Ovary (tissue), 9 donors: ENCODE results near the gene SLC13A5. TPM values are rescaled to one million over a fixed set of nuclear protein-coding genes. Genes with fewer than 3 reads are reported as not detected.

Experiments
- microRNA-seq, 3 donors: library from miRNA; unstranded; fragments of <30 nt; microRNA quantifications; one replicate each; pipeline versions ENCODE4 to v1.2.0, GENCODE V29; 2019 to 2020
- polyA plus RNA-seq, 2 donors: library from polyadenylated mRNA; stranded (reverse); fragments of 200-250 nt in 1 of 2; fragments of 350-450 nt in 1 of 2; fragmentation: Illumina TruSeq in 1 of 2; extraction: RNeasy Lipid Tissue Mini Kit (QIAGEN cat#74804) in 1 of 2; gene quantifications; one replicate each; pipeline ENCODE4 v1.2.3, GENCODE V29; 2013 to 2014
- small RNA-seq: library from RNA; depleted of rRNA; stranded (forward); fragments of <200 nt; gene quantifications from one replicate; pipeline ENCODE3, GENCODE V24; 2016
- total RNA-seq, 7 donors: library from RNA; depleted of rRNA in 2 of 7; stranded (reverse); fragments of >200 nt in 2 of 7; fragmentation: NEBNext Ultra II Directional in 3 of 7; extraction: Animal tissue kit (Norgen Biotek cat#: 25700) in 3 of 7; gene quantifications; one replicate each; pipeline versions ENCODE4 v1.1.0 to v1.2.4, GENCODE V29; 2016 to 2023
- donor health status: DM: no; HTN: no; CAD: no; lungs with moderate emphysema.
- donor health status: DM: no; HTN: no; CAD: no.
- donor health status: Bipolar disorder and iron deficiency.
- donor health status: DM: yes; HTN: yes; CAD: no.
- donor health status: DM: no; HTN: no; CAD: no.
- donor health status: DM: yes; HTN: yes; CAD: no.

Gene SLC13A5
- total and polyA plus RNA-seq, 9 donors, result 0.45 to 2.6 (median 1.4) TPM

Small RNAs within 50 kb of the gene (microRNA-seq; reads per million reads assigned to microRNA genes)
- gene MIR4520-1, result 0 reads per million in 3 donors
- gene MIR4520-2, result 0 reads per million in 3 donors

Small RNAs within 50 kb of the gene (small RNA-seq; reads per million reads assigned to genes)
- gene AC004706.2 (not detected), gene MIR4520-1 (not detected)

Other genes with a start within 250 kb of the SLC13A5 start
- 10 to 100 TPM; 10.0 to 68.7 (median 30.3) TPM for gene PITPNM3, start 156.8 kb downstream of the SLC13A5 start, total RNA-seq
- gene PITPNM3, start 156.8 kb downstream of the SLC13A5 start, polyA plus RNA-seq, result 10 to 100 TPM; 10.3 to 12.8 TPM
- 10 to 100 TPM; 14.4 to 32.3 (median 20.3) TPM for gene KIAA0753, start 72.7 kb downstream of the SLC13A5 start, total RNA-seq
- 10 to 100 TPM; 12.1 to 15.4 TPM for gene KIAA0753, start 72.7 kb downstream of the SLC13A5 start, polyA plus RNA-seq
- 100 to 1,000 TPM in 2 of 7 donors, 10 to 100 TPM in 5; 19.0 to 104 (median 36.1) TPM for gene TXNDC17, start 72.3 kb downstream of the SLC13A5 start, total RNA-seq
- 10 to 100 TPM; 44.9 to 61.9 TPM for gene TXNDC17, start 72.3 kb downstream of the SLC13A5 start, polyA plus RNA-seq
- gene MED31, start 61.8 kb downstream of the SLC13A5 start, total RNA-seq, result 10 to 100 TPM; 15.0 to 21.9 (median 19.0) TPM
- gene MED31, start 61.8 kb downstream of the SLC13A5 start, polyA plus RNA-seq, result 10 to 100 TPM; 15.2 to 17.1 TPM
- 1 to 10 TPM in 6 of 7 donors, under 1 TPM in 1; 0.81 to 2.1 (median 1.6) TPM for gene C17orf100, start 61.6 kb downstream of the SLC13A5 start, total RNA-seq
- gene C17orf100, start 61.6 kb downstream of the SLC13A5 start, polyA plus RNA-seq, result 1 to 10 TPM; 1.2 to 2.0 TPM
- 100 to 1,000 TPM in 2 of 7 donors, 10 to 100 TPM in 5; 33.3 to 111 (median 64.8) TPM for gene XAF1, start 42.7 kb upstream of the SLC13A5 start, total RNA-seq
- 100 to 1,000 TPM in 1 of 2 donors, 10 to 100 TPM in 1; 81.4 to 105 TPM for gene XAF1, start 42.7 kb upstream of the SLC13A5 start, polyA plus RNA-seq
- gene FBXO39, start 62.8 kb upstream of the SLC13A5 start, total RNA-seq, result 1 to 10 TPM in 3 of 7 donors, under 1 TPM in 4; 0.11 to 2.4 (median 0.81) TPM
- gene FBXO39, start 62.8 kb upstream of the SLC13A5 start, polyA plus RNA-seq, result 1 to 10 TPM in 1 of 2 donors, under 1 TPM in 1; 0.88 to 1.2 TPM
- 10 to 100 TPM in 1 of 7 donors, 1 to 10 TPM in 2, under 1 TPM in 2, not detected in 2; 0.94 to 19.3 (median 2.1) TPM for gene TEKT1, start 118.4 kb upstream of the SLC13A5 start, total RNA-seq
- gene TEKT1, start 118.4 kb upstream of the SLC13A5 start, polyA plus RNA-seq, result under 1 TPM in 1 of 2 donors, not detected in 1; 0.06 TPM